Prostate gland (tissue), 2 donors: ENCODE measurements around the gene TBC1D2B. TPM values are rescaled to one million over a fixed set of nuclear protein-coding genes. Genes with fewer than 3 reads are reported as not detected.
A peak's percentile ranks its signal among the peaks of the same experiment; 100 is the strongest.

ENCODE experiments used
- DNase-seq: peaks from one replicate; pipeline ENCODE4 v3.0.0-alpha.2; 2019; ENCODE audit warnings: low spot score
- H3K27ac ChIP-seq, 2 donors: fragments of 200-600 bp; sonication (generic); 2 replicates each; pipeline ENCODE4 v1.5.1; 2017 to 2019
- H3K27me3 ChIP-seq: fragments of 200-600 bp; sonication (generic); replicated peaks from 2 replicates; pipeline ENCODE4 v1.5.1; 2019; ENCODE audit not compliant: insufficient read depth
- H3K36me3 ChIP-seq, 2 donors: fragments of 200-600 bp; sonication (generic); 1 replicate in 1 of 2; 2 replicates in 1 of 2; pipeline versions ENCODE4 v1.5.1 to v1.8.1; 2017 to 2019
- H3K4me1 ChIP-seq: fragments of 200-600 bp; sonication (generic); replicated peaks from 2 replicates; pipeline ENCODE4 v1.5.1; 2019
- H3K4me3 ChIP-seq, 2 donors: fragments of 200-600 bp; sonication (generic); 2 replicates each; pipeline ENCODE4 v1.5.1; 2017 to 2019
- H3K9me3 ChIP-seq: fragments of 200-600 bp; sonication (generic); 2 replicates; pipeline ENCODE4 v1.5.1; 2017
- POLR2A ChIP-seq: fragments of 450-650 bp; IDR thresholded peaks from one replicate; pipeline ENCODE4 v1.6.1; 2016; ENCODE audit warnings: antibody characterized with exemption, mild to moderate bottlenecking
- POLR2AphosphoS5 ChIP-seq: sonication (generic); formaldehyde crosslinking; IDR thresholded peaks from one replicate; pipeline ENCODE4 v1.6.1; 2017; ENCODE audit warnings: antibody characterized with exemption
- WGBS: methylation state at CpG from one replicate; pipeline ENCODE4 v1.1.5; 2018; 5-methylcytosine and 5-hydroxymethylcytosine counted together
- intact Hi-C: fragments of 100-400 bp; cut with DNase I; formaldehyde crosslinking; loops from one replicate; pipeline ENCODE4 v1.14.2; 2022
- total RNA-seq, 2 donors: library from RNA; depleted of rRNA; stranded (reverse); fragments of >200 nt; gene quantifications; one replicate each; pipeline ENCODE4 v1.1.0, GENCODE V29; 2016
- TF ChIP-seq, protein P1 (sequence below), 4 experiments: fragments of 200-600 bp in 2 of 4; fragments of 450-650 bp in 2 of 4; sonication (generic) in 2 of 4; IDR thresholded peaks; 1 replicate in 3 of 4; 2 replicates in 1 of 4; pipeline ENCODE4 v1.5.1; 2016 to 2019; ENCODE audit warnings: antibody characterized with exemption in 4 of 4, mild to moderate bottlenecking in 2 of 4, moderate library complexity in 2 of 4

Gene TBC1D2B
- total RNA-seq: 10 to 100 TPM; 21.5 to 49.5 TPM

DNA sequence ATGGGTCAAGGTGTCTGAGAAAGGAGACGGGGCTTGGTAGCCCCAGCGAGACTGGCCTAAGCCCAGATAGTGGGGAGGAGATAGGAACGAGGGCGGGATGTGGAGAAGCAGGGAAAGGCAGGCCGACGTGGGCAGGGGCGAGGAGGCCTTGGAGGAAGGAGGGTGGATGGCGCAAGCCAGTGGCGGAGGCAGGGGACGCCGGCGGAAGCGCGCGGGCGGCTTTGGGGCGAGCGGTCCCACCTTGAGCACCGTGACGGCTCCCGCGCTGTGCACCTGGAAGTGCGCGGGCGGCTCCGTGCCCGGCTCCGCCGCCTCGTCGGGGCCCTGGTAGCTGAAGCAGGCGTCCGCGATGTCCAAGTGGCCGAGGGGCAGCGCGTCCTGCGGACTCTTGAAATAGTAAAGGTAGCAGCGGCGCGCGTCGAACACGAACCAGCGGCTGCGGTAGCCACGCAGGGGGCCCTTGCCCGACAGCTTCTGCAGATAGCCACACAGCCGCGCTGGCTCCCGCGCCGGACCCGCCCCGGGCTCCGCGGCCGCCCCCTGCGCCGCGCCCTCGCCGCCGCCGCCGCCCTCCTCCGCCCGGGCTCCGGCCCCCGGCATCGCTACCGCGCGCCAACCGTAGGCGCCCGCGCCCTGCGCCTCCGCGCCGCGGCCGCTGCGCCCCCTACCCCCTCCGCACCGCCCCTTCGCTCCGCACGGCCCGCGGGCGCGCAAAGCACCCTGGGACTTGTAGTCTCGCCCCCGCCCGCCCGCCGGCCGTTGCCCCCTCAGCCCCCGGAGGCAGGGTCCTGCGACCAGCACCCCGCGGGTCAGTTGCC lies at the start of gene TBC1D2B:
TBC1D2B (minus strand) TSS at position 659 of the 818 bp plus-strand sequence; CDS start at position 600, 59 bp downstream.
- Histone ChIP-seq H3K4me3 (peak within 1 kb of the TSS; percentile 74 to 87), H3K27me3 (no peaks in the 10 kb centered on the region), H3K27ac (peak within 1 kb of the TSS; percentile 86 to 89), H3K9me3 (no peaks in the 10 kb centered on the region), H3K36me3 (no peaks in the 10 kb centered on the region), H3K4me1 (peaks cover 28% of the 10 kb centered on the region)
- TF ChIP-seq POLR2AphosphoS5 (peak; percentile 3), POLR2A (no peak)
- TF ChIP-seq, protein P1, sequence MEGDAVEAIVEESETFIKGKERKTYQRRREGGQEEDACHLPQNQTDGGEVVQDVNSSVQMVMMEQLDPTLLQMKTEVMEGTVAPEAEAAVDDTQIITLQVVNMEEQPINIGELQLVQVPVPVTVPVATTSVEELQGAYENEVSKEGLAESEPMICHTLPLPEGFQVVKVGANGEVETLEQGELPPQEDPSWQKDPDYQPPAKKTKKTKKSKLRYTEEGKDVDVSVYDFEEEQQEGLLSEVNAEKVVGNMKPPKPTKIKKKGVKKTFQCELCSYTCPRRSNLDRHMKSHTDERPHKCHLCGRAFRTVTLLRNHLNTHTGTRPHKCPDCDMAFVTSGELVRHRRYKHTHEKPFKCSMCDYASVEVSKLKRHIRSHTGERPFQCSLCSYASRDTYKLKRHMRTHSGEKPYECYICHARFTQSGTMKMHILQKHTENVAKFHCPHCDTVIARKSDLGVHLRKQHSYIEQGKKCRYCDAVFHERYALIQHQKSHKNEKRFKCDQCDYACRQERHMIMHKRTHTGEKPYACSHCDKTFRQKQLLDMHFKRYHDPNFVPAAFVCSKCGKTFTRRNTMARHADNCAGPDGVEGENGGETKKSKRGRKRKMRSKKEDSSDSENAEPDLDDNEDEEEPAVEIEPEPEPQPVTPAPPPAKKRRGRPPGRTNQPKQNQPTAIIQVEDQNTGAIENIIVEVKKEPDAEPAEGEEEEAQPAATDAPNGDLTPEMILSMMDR (IDR thresholded peaks at IDR 0.05): peak in 3 of 4 experiments; percentile 2 to 19 (median 13)
- peak; percentile 60 for DNase-seq
- WGBS: under 1% methylated on average over 83 of the region's 104 CpGs
- intact Hi-C loops: loop anchor here (5.0 kb wide), 2 partner anchors 45 to 70 kb away; no protein-coding TSS in a partner anchor

DNA sequence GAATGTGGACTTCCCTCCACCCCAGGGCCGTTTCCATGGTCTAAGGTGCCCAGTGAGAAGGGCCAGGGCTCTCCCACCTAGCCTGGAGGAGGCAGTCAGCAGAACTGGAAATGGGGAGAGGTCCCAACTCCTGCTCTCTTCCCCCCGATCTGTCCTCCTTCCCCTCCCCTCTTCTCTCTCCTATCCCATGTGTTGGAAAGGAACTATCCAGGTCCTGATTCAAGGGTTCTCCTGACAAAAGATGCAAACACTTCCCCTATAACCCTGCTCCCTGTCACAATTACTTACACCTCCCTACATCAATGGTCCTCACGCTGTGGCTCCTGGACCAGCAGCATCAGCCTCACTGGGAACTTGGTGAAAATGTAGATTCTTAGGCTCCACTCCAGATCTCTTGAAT lies 47.8 kb upstream of the TBC1D2B start:
- Histone ChIP-seq H3K4me3 (no peak overlapping the region), H3K9me3 (no peaks in the 10 kb centered on the region), H3K27ac (no peak overlapping the region), H3K36me3 (no peaks in the 10 kb centered on the region), H3K4me1 (peaks cover 4% of the 10 kb centered on the region), H3K27me3 (no peaks in the 10 kb centered on the region)
- 79% methylated on average over 3 of the region's 3 CpGs for WGBS
- intact Hi-C loops: no loop called here
- no peak for DNase-seq
- TF ChIP-seq POLR2AphosphoS5 (no peak), POLR2A (no peak)
- TF ChIP-seq, protein P1 (IDR thresholded peaks at IDR 0.05): no peak

DNA sequence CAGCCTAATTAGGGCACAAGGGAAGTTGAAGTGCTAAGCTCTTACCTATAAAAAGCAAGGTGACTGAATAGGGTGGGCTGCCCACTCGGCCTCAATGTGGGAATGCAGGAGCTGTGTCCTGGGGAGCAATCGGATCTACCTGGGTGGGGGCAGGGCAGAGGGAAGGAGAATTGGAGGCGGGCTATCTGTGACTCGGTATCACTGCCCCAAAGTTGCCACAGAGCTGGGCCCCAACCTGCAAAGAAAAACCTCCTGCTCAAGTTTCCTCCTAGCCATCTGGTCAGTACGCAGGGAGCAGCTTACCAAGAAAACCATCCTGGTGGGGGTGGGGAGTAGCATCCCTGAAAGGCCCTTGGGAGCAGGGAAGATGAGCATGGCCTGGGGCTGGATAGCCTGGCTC lies 43.0 kb upstream of the TBC1D2B start:
- intact Hi-C loops: no loop called here
- H3K9me3 ChIP-seq: no peaks in the 10 kb centered on the region
- DNase-seq: no peak
- no peaks in the 10 kb centered on the region for H3K4me1 ChIP-seq
- H3K27me3 ChIP-seq: no peaks in the 10 kb centered on the region
- no peak for TF ChIP-seq POLR2A
- TF ChIP-seq, protein P1 (IDR thresholded peaks at IDR 0.05): no peak
- TF ChIP-seq POLR2AphosphoS5: no peak
- 84% methylated on average over 5 of the region's 5 CpGs for WGBS
- H3K27ac ChIP-seq: no peak overlapping the region
- H3K36me3 ChIP-seq: no peaks in the 10 kb centered on the region
- H3K4me3 ChIP-seq: no peak overlapping the region

DNA sequence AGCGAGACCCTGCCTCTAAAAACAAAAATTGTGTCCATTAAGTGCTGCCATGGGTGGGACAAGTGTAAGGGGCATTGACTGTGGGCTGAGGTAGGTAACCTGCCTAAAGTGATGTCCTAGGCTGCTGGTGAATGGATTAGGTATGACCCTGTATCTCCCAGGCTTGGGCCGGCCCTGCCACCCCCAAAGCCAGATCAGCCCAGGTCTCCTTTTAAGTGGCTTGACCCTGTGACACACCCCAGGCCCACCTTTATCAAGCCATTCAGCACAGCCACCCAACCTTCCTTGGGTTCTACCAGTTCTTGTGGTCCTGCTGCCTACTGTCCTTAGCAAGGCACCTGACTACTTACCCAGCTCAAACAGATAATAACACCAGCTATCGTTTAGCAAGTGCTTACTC lies 35.0 kb upstream of the TBC1D2B start:
- intact Hi-C loops: loop anchor here (5.0 kb wide), 2 partner anchors 85 to 310 kb away; no protein-coding TSS in a partner anchor
- H3K4me1 ChIP-seq: no peaks in the 10 kb centered on the region
- H3K27me3 ChIP-seq: no peaks in the 10 kb centered on the region
- no peaks in the 10 kb centered on the region for H3K36me3 ChIP-seq
- H3K9me3 ChIP-seq: no peaks in the 10 kb centered on the region
- TF ChIP-seq, protein P1 (IDR thresholded peaks at IDR 0.05): no peak
- TF ChIP-seq POLR2AphosphoS5: no peak
- no peak for TF ChIP-seq POLR2A
- 84% methylated on average over 3 of the region's 3 CpGs for WGBS
- H3K4me3 ChIP-seq: no peak overlapping the region
- no peak for DNase-seq
- no peak overlapping the region for H3K27ac ChIP-seq

DNA sequence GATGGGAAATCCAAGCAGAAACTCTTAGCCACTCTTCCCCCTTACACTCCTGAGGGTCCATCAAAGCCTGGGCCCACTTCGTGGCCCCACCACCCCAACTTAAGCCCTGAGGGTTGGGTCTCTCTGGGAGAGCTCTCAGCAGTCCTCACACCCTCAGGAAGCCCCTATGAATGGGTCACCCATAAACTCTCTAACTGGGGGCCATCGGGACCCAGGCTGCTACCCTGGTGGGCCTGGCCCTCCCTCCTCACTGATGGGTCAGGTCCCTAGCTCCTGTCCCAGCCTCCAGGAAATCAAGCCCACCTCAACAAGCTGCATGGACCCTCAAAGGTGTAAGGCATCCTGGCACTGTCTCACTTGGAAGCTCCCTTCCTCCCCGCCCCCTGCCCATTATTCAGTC lies 34.3 kb upstream of the TBC1D2B start:
- H3K27me3 ChIP-seq: no peaks in the 10 kb centered on the region
- intact Hi-C loops: loop anchor here (5.0 kb wide), 2 partner anchors 86 to 311 kb away; no protein-coding TSS in a partner anchor
- no peak for DNase-seq
- no peaks in the 10 kb centered on the region for H3K4me1 ChIP-seq
- H3K9me3 ChIP-seq: no peaks in the 10 kb centered on the region
- H3K4me3 ChIP-seq: no peak overlapping the region
- no peak for TF ChIP-seq POLR2A
- TF ChIP-seq, protein P1 (IDR thresholded peaks at IDR 0.05): no peak
- no peak for TF ChIP-seq POLR2AphosphoS5
- 86% methylated on average over 3 of the region's 3 CpGs for WGBS
- no peak overlapping the region for H3K27ac ChIP-seq
- H3K36me3 ChIP-seq: no peaks in the 10 kb centered on the region
